Caco-2 (cell line): ENCODE measurements around the gene OR10A7. TPM values are rescaled to one million over a fixed set of nuclear protein-coding genes. Genes with fewer than 3 reads are reported as not detected.

ENCODE experiments used
- BruUV-seq: library from RNA; stranded (reverse); fragments of 400-500 nt; replicated peaks from 2 replicates; lab custom pipeline; 2021; lab: Mats Ljungman, UMichigan
- CTCF ChIA-PET: fragments of 300-600 bp; sonication (Branson Sonifier 250); formaldehyde crosslinking; loops from one replicate; lab custom pipeline; 2022; ENCODE audit warnings: antibody characterized with exemption; lab: Charles Lee
- POLR2A ChIA-PET: fragments of 300-600 bp; sonication (Branson Sonifier 250); formaldehyde crosslinking; loops from one replicate; lab custom pipeline; 2022; ENCODE audit warnings: antibody characterized with exemption; lab: Charles Lee
- DNase-seq, 2 experiments: peaks; one replicate each; pipeline versions ENCODE4 v3.0.0 to v3.0.0-alpha.2; 2020 to 2022
- H3K27me3 ChIP-seq: replicated peaks from 2 replicates; pipeline ENCODE4 v1.6.0; 2011; ENCODE audit warnings: low read length; ENCODE audit not compliant: control insufficient read depth, insufficient read depth
- H3K36me3 ChIP-seq: 2 replicates; pipeline ENCODE4 v1.5.1; 2011; ENCODE audit warnings: low read length; ENCODE audit not compliant: control insufficient read depth, insufficient read depth
- H3K4me1 ChIP-seq: fragments of 250-450 bp; sonication (Bioruptor Pico); 2 replicates; pipeline ENCODE4 v1.5.1; 2020; ENCODE audit warnings: mild to moderate bottlenecking
- H3K4me3 ChIP-seq: 2 replicates; pipeline ENCODE4 v1.5.1; 2011; ENCODE audit warnings: low read depth, mild to moderate bottlenecking, control low read depth, low read length
- H3K9me3 ChIP-seq: fragments of 250-450 bp; sonication (Bioruptor Pico); 2 replicates; pipeline ENCODE4 v1.5.1; 2020; ENCODE audit warnings: mild to moderate bottlenecking, moderate library complexity
- H3K27ac Mint-ChIP-seq: one replicate; pipeline ENCODE4 v1.8.0; 2022; ENCODE audit warnings: mixed read lengths; ENCODE audit not compliant: unreplicated experiment
- H3K27me3 Mint-ChIP-seq: one replicate; pipeline ENCODE4 v1.8.0; 2022; ENCODE audit warnings: mixed read lengths; ENCODE audit not compliant: insufficient read depth, unreplicated experiment
- H3K36me3 Mint-ChIP-seq: one replicate; pipeline ENCODE4 v1.8.0; 2022; ENCODE audit warnings: mild to moderate bottlenecking, mixed read lengths; ENCODE audit not compliant: insufficient read depth, unreplicated experiment
- H3K4me1 Mint-ChIP-seq: one replicate; pipeline ENCODE4 v1.8.0; 2022; ENCODE audit warnings: low read depth, mixed read lengths; ENCODE audit not compliant: unreplicated experiment
- H3K4me3 Mint-ChIP-seq: one replicate; pipeline ENCODE4 v1.8.0; 2022; ENCODE audit warnings: mild to moderate bottlenecking, moderate library complexity, mixed read lengths; ENCODE audit not compliant: unreplicated experiment
- H3K9me3 Mint-ChIP-seq: one replicate; pipeline ENCODE4 v1.8.0; 2022; ENCODE audit warnings: mixed read lengths; ENCODE audit not compliant: unreplicated experiment
- intact Hi-C: fragments of 100-400 bp; cut with micrococcal nuclease; formaldehyde crosslinking; loops from one replicate; pipeline ENCODE4 v1.10.0; 2022; ENCODE audit not compliant: unreplicated experiment
- total RNA-seq: library from RNA; stranded (reverse); gene quantifications from 2 replicates; pipeline ENCODE4 v1.2.3, GENCODE V29; 2022
- TF ChIP-seq, protein P1 (sequence below), 2 experiments: fragments of 200-600 bp in 1 of 2; IDR thresholded peaks; 1 replicate in 1 of 2; 2 replicates in 1 of 2; pipeline versions ENCODE4 v1.5.1 to v1.8.0; 2011 to 2022; ENCODE audit warnings: antibody characterized with exemption in 1 of 2, control low read depth in 1 of 2, inconsistent platforms in 1 of 2, low read depth in 1 of 2, low read length in 1 of 2, mild to moderate bottlenecking in 1 of 2, moderate library complexity in 1 of 2; ENCODE audit not compliant: insufficient read depth in 1 of 2, severe bottlenecking in 1 of 2, unreplicated experiment in 1 of 2

The OR10A7 gene
- total RNA-seq, 1 experiment from 2014 or later = not detected

- POLR2A ChIA-PET = no interaction called here
- intact Hi-C loops = no loop called here
- no peaks in the 10 kb centered on the region for H3K9me3 ChIP-seq
- Mint-ChIP-seq H3K27ac (no peak overlapping the region), H3K4me1 (no peaks in the 10 kb centered on the region), H3K4me3 (no peak overlapping the region), H3K9me3 (no peaks in the 10 kb centered on the region), H3K27me3 (no peaks in the 10 kb centered on the region), H3K36me3 (no peaks in the 10 kb centered on the region)
- no peaks in the 10 kb centered on the region for H3K27me3 ChIP-seq
- H3K36me3 ChIP-seq = no peaks in the 10 kb centered on the region
- H3K4me3 ChIP-seq = no peak overlapping the region
- H3K4me1 ChIP-seq = no peaks in the 10 kb centered on the region
- TF ChIP-seq, protein P1, sequence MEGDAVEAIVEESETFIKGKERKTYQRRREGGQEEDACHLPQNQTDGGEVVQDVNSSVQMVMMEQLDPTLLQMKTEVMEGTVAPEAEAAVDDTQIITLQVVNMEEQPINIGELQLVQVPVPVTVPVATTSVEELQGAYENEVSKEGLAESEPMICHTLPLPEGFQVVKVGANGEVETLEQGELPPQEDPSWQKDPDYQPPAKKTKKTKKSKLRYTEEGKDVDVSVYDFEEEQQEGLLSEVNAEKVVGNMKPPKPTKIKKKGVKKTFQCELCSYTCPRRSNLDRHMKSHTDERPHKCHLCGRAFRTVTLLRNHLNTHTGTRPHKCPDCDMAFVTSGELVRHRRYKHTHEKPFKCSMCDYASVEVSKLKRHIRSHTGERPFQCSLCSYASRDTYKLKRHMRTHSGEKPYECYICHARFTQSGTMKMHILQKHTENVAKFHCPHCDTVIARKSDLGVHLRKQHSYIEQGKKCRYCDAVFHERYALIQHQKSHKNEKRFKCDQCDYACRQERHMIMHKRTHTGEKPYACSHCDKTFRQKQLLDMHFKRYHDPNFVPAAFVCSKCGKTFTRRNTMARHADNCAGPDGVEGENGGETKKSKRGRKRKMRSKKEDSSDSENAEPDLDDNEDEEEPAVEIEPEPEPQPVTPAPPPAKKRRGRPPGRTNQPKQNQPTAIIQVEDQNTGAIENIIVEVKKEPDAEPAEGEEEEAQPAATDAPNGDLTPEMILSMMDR (IDR thresholded peaks at IDR 0.05; ENCODE audit: insufficient read depth in 1 of 2, low read depth in 1 of 2, low read length in 1 of 2, severe bottlenecking in 1 of 2, unreplicated experiment in 1 of 2) = no peak
- no TSS peak for BruUV-seq
- CTCF ChIA-PET = no interaction called here
- no peak for DNase-seq
Measured at GRCh38 chr12:55258303-55258702, 37.5 kb downstream of the OR10A7 start.

Other genes starting within 250 kb of the OR10A7 start
- gene TESPA1, start 236.3 kb upstream of the OR10A7 start, total RNA-seq = not detected in 2 replicates
- gene NEUROD4, start 201.1 kb upstream of the OR10A7 start, total RNA-seq = not detected in 2 replicates
- not detected in 2 replicates for gene OR9K2, start 94.6 kb upstream of the OR10A7 start, total RNA-seq
- gene OR6C74, start 23.6 kb downstream of the OR10A7 start, total RNA-seq = not detected in 2 replicates
- gene OR6C6, start 75.5 kb downstream of the OR10A7 start, total RNA-seq = not detected in 2 replicates
- not detected in 2 replicates for gene OR6C1, start 93.3 kb downstream of the OR10A7 start, total RNA-seq
- gene OR6C3, start 109.7 kb downstream of the OR10A7 start, total RNA-seq = not detected in 2 replicates
- not detected in 2 replicates for gene OR6C75, start 141.9 kb downstream of the OR10A7 start, total RNA-seq
- not detected in 2 replicates for gene OR6C65, start 179.5 kb downstream of the OR10A7 start, total RNA-seq
- gene OR6C76, start 205.2 kb downstream of the OR10A7 start, total RNA-seq = not detected in 2 replicates
- not detected in 2 replicates for gene OR6C2, start 223.1 kb downstream of the OR10A7 start, total RNA-seq
- not detected in 2 replicates for gene OR6C70, start 249.1 kb downstream of the OR10A7 start, total RNA-seq